ENCODE results near the gene TCF3. TPM values are rescaled to one million over a fixed set of nuclear protein-coding genes. Genes with fewer than 3 reads are reported as not detected.

Gene TCF3
- total and polyA plus RNA-seq, 10 of the 15 experiments (the other 5 are each of a cell fraction or from before 2014, with no cell fraction given): 6.7 to 282 (median 70.7) TPM

- H3K4me1 ChIP-seq (ENCODE audit: control insufficient read depth, insufficient read depth, low read length): no peaks in the 10 kb centered on the region
- BruUV-seq (replicated peaks): no TSS peak
- SMC1A ChIA-PET (ENCODE audit: uncharacterized antibody, unreplicated experiment): interaction anchor here (1.5 kb wide), 1 partner anchor 56 kb away, joined by 4 read pairs; no protein-coding TSS in a partner anchor
- no peak overlapping the region for H2AFZ ChIP-seq (ENCODE audit: control insufficient read depth, low read depth, low read length)
- no peak overlapping the region for H3K4me3 ChIP-seq
- H3K36me3 ChIP-seq (ENCODE audit: control insufficient read depth in 2 of 2, insufficient read depth in 2 of 2, low read length in 1 of 2): peaks cover 17 to 67% of the 10 kb centered on the region in 2 experiments
- FAIRE-seq (no peak), ATAC-seq (no peak), DNase-seq (ENCODE audit: low read depth, low spot score) (no peak)
- intact Hi-C loops (cut with micrococcal nuclease; ENCODE audit: unreplicated experiment): no loop called here
- H3K79me2 ChIP-seq (ENCODE audit: control insufficient read depth, insufficient read depth, low read length): no peaks in the 10 kb centered on the region
- 73% methylated on average over 4 of the region's 4 CpGs for WGBS (ENCODE audit: insufficient coverage, insufficient replicate concordance, low lambda C conversion rate, missing lambda C conversion rate)
- no peak overlapping the region for H3K27ac ChIP-seq (ENCODE audit: control insufficient read depth, insufficient read depth)
- no peaks in the 10 kb centered on the region for H3K27me3 ChIP-seq (replicated peaks in 1 of 2; ENCODE audit: control insufficient read depth in 2 of 2, insufficient read depth in 2 of 2, low read length in 1 of 2)
- no peak overlapping the region for H3K4me2 ChIP-seq (ENCODE audit: control insufficient read depth, insufficient read depth)
- in situ Hi-C loops (cut with MboI): no loop called here
- RAD21 ChIA-PET (ENCODE audit: unreplicated experiment): no interaction called here
- no peaks in the 10 kb centered on the region for H3K9me3 ChIP-seq (replicated peaks; ENCODE audit: control insufficient read depth, insufficient read depth, low read length)
- H4K20me1 ChIP-seq (ENCODE audit: control insufficient read depth, insufficient read depth): no peaks in the 10 kb centered on the region
- POLR2A ChIA-PET: interaction anchor here (1.5 kb wide), 1 partner anchor 10 kb away, joined by 3 read pairs; no protein-coding TSS in a partner anchor
- H3K9ac ChIP-seq (ENCODE audit: control insufficient read depth, insufficient read depth, low read length): no peak overlapping the region
- CTCF ChIA-PET: interaction anchor here (0.9 to 1.5 kb wide), 3 partner anchors 34 to 147 kb away, joined by 3 to 4 read pairs (median 4); no protein-coding TSS in a partner anchor
- TF ChIP-seq PAX8 (IDR thresholded peaks at IDR 0.05): no peak
- no peak for TF ChIP-seq BCL3 (IDR thresholded peaks at IDR 0.05; ENCODE audit: borderline replicate concordance, insufficient read depth, low read depth, low read length, poor library complexity, severe bottlenecking)
- TF ChIP-seq GATAD2B (conservative IDR thresholded peaks at IDR 0.05; ENCODE audit: low read depth): no peak
- no peak for TF ChIP-seq JUND (IDR thresholded peaks at IDR 0.05; ENCODE audit: low read depth, low read length)
- TF ChIP-seq BHLHE40 (IDR thresholded peaks at IDR 0.05; ENCODE audit: borderline replicate concordance in 1 of 2, low read depth in 2 of 2, low read length in 1 of 2): no peak
- no peak for TF ChIP-seq ZNF217 (IDR thresholded peaks at IDR 0.05)
- TF ChIP-seq MEF2B (IDR thresholded peaks at IDR 0.05; ENCODE audit: partially characterized antibody, poor library complexity, severe bottlenecking): no peak
- no peak for TF ChIP-seq NRF1 (conservative IDR thresholded peaks at IDR 0.05; ENCODE audit: low read depth, low read length)
- TF ChIP-seq REST (IDR thresholded peaks at IDR 0.05; ENCODE audit: low read depth, low read length): no peak
- no peak for TF ChIP-seq ATF7 (IDR thresholded peaks at IDR 0.05; ENCODE audit: low read depth)
- no peak for TF ChIP-seq IKZF1 (conservative IDR thresholded peaks at IDR 0.05)
- TF ChIP-seq WRNIP1 (IDR thresholded peaks at IDR 0.05; ENCODE audit: borderline replicate concordance, low read depth, low read length): no peak
- no peak for TF ChIP-seq ZNF622 (IDR thresholded peaks at IDR 0.05)
- no peak for TF ChIP-seq USF1 (IDR thresholded peaks at IDR 0.05; ENCODE audit: borderline replicate concordance, extremely low read length, insufficient read depth, low read depth, low read length)
- TF ChIP-seq ZZZ3 (IDR thresholded peaks at IDR 0.05; ENCODE audit: control insufficient read depth, insufficient read length, low read depth): no peak
- no peak for TF ChIP-seq STAT1 (conservative IDR thresholded peaks at IDR 0.05)
- TF ChIP-seq ATF2 (IDR thresholded peaks at IDR 0.05; ENCODE audit: low read length): no peak
- TF ChIP-seq ZNF384 (IDR thresholded peaks at IDR 0.05; ENCODE audit: borderline replicate concordance, low read depth, low read length): no peak
These were observed 35.5 kb downstream of the TCF3 start for GRCh38 chr19:1616875-1617274.

Data from GM12878 (cell line).